Heart left ventricle (tissue), 16 donors: ENCODE data around the gene DRC7. TPM values are rescaled to one million over a fixed set of nuclear protein-coding genes. Genes with fewer than 3 reads are reported as not detected.
A peak's percentile ranks its signal among the peaks of the same experiment; 100 is the strongest.
"Not testable (repeated sequence)": the region's sequence is repeated elsewhere in the genome, so short reads cannot be mapped to it uniquely, and the experiment has no call there.

Experiments used
- ATAC-seq, 4 donors: fragments of 200-7000 bp; cut with Tn5 transposase; one replicate each; pipeline ENCODE4 v1.9.1; 2020 to 2022; ENCODE audit warnings: moderate library complexity in 4 of 4, mild to moderate bottlenecking in 3 of 4, moderate number of reproducible peaks in 1 of 4
- DNase-seq, 5 donors: peaks; one replicate each; pipeline ENCODE4 v3.0.0-alpha.2; 2020
- H3K27ac ChIP-seq, 12 donors: fragments of 200-600 bp; sonication (generic) in 4 of 12; one replicate each; pipeline versions ENCODE4 v1.5.0 to v1.8.0; 2016 to 2022; ENCODE audit warnings: mild to moderate bottlenecking in 2 of 12
- H3K27me3 ChIP-seq, 9 donors: fragments of 200-600 bp; sonication (generic) in 2 of 9; one replicate each; pipeline versions ENCODE4 v1.5.1 to v1.8.0; 2016 to 2022; ENCODE audit warnings: mild to moderate bottlenecking in 3 of 9
- H3K36me3 ChIP-seq, 9 donors: fragments of 200-600 bp; sonication (generic) in 2 of 9; one replicate each; pipeline versions ENCODE4 v1.5.0 to v1.8.0; 2018 to 2022; ENCODE audit warnings: mild to moderate bottlenecking in 2 of 9
- H3K4me1 ChIP-seq, 12 donors: fragments of 200-600 bp; sonication (generic) in 4 of 12; one replicate each; pipeline versions ENCODE4 v1.5.0 to v1.8.0; 2016 to 2022; ENCODE audit warnings: mild to moderate bottlenecking in 3 of 12
- H3K4me3 ChIP-seq, 12 donors: fragments of 200-600 bp; sonication (generic) in 4 of 12; one replicate each; pipeline versions ENCODE4 v1.5.0 to v1.8.0; 2017 to 2022; ENCODE audit warnings: mild to moderate bottlenecking in 9 of 12, moderate library complexity in 4 of 12
- H3K9me3 ChIP-seq, 12 donors: fragments of 200-600 bp; sonication (generic) in 4 of 12; one replicate each; pipeline versions ENCODE4 v1.5.0 to v1.8.0; 2016 to 2022; ENCODE audit warnings: mild to moderate bottlenecking in 1 of 12
- CTCF ChIP-seq, 12 donors: fragments of 200-600 bp; sonication (generic) in 4 of 12; IDR thresholded peaks; one replicate each; pipeline versions ENCODE4 v1.5.0 to v1.8.0; 2018 to 2022; ENCODE audit warnings: antibody characterized with exemption in 12 of 12, mild to moderate bottlenecking in 5 of 12
- POLR2A ChIP-seq, 2 donors: fragments of 450-650 bp; IDR thresholded peaks; one replicate each; pipeline ENCODE4 v1.6.1; 2017; ENCODE audit warnings: antibody characterized with exemption in 2 of 2, mild to moderate bottlenecking in 2 of 2, moderate library complexity in 2 of 2
- WGBS, 4 donors: extraction: QIAGEN DNeasy Blood & Tissue Kit in 2 of 4; methylation state at CpG; one replicate each; pipeline versions ENCODE4 v1.1.5 to v1.1.7; 2013 to 2018; 5-methylcytosine and 5-hydroxymethylcytosine counted together
- intact Hi-C, 10 donors: fragments of 100-400 bp; cut with DNase I; formaldehyde crosslinking; loops; one replicate each; pipeline versions ENCODE4 v1.11.1 to v1.14.2; 2022
- polyA plus RNA-seq, 2 donors: library from polyadenylated mRNA; stranded (reverse); fragments of 200-250 nt; gene quantifications; one replicate each; pipeline ENCODE4 v1.2.3, GENCODE V29; 2013
- total RNA-seq, 9 donors: library from RNA; depleted of rRNA in 2 of 9; stranded (reverse); fragments of >200 nt in 2 of 9; fragmentation: NEBNext Ultra II Directional in 3 of 9; extraction: Animal tissue kit (Norgen Biotek cat#: 25700) in 3 of 9; gene quantifications; one replicate each; pipeline versions ENCODE4 v1.1.0 to v1.2.4, GENCODE V29; 2016 to 2023
- donor health status: ischemic (EF 13 %, LVEDD 7.1; RV severe dilation, severe dysfunction).
- donor health status: healthy with polysubstance abuse.
- donor health status: DM: no; HTN: yes; CAD: no.
- donor health status: DM: no; HTN: no; CAD: no.
- donor health status: ischemic (EF 25% LVEDD 6.9; RV normal size, moderate dysfunction).
- donor health status: ischemic (EF 25% LVEDD 5.7; RV mildly dilated, moderate dysfunction).
- donor health status: healthy.
- donor health status: DM: yes; HTN: yes; CAD: no.
- donor health status: ischemic (EF 35%, LVEDD 5.7; RV mildly dilated, moderate dysfunction).
- donor health status: nonischemic (EF 11% LVEDD 7.7; RV severe dilation, severe dysfunction).
- donor health status: DM: yes; HTN: yes; CAD: no.
- donor health status: PGD.
- donor health status: ischemic (EF 29% LVEDD 5.4; RV normal size, mild dysfunction).
- donor health status: nonischemic (EF 23%, LVEDD 6.1; RV moderate dilation, normal function).

DRC7 gene
- total and polyA plus RNA-seq, 11 donors: 0.29 TPM; not detected in 10

GRCh38 chr16:57728336-57729181 lies 34.0 kb downstream of the DRC7 start:
- intact Hi-C loops: no loop called here
- no peaks in the 10 kb centered on the region for H3K27me3 ChIP-seq
- DNase-seq (no peak), ATAC-seq (no peak)
- 96 to 99% (median 97%) methylated on average over 11 to 14 of the region's 14 CpGs for WGBS, 4 donors
- H3K27ac ChIP-seq: no peak overlapping the region
- H3K9me3 ChIP-seq: peaks cover 0 to 10% (median 0%) of the 10 kb centered on the region in 12 donors
- no peak overlapping the region for H3K4me3 ChIP-seq
- no peaks in the 10 kb centered on the region for H3K4me1 ChIP-seq
- TF ChIP-seq POLR2A (IDR thresholded peaks at IDR 0.05): no peak
- TF ChIP-seq CTCF (IDR thresholded peaks at IDR 0.05): no peak
- no peaks in the 10 kb centered on the region for H3K36me3 ChIP-seq

- ATAC-seq (no peak), DNase-seq (no peak)
- 88 to 96% (median 91%) methylated on average over 1 of the region's 1 CpG for WGBS, 4 donors
- Histone ChIP-seq H3K4me3 (no peak overlapping the region), H3K4me1 (peaks cover 0 to 3% (median 0%) of the 10 kb centered on the region in 12 donors), H3K36me3 (no peaks in the 10 kb centered on the region), H3K9me3 (peaks cover 0 to 10% (median 0%) of the 10 kb centered on the region in 12 donors), H3K27me3 (no peaks in the 10 kb centered on the region), H3K27ac (no peak overlapping the region)
- intact Hi-C loops: no loop called here
- no peak for TF ChIP-seq POLR2A (IDR thresholded peaks at IDR 0.05)
- no peak for TF ChIP-seq CTCF (IDR thresholded peaks at IDR 0.05)
Observed at GRCh38 chr16:57729182-57729484, 34.5 kb downstream of the DRC7 start.

GRCh38 chr16:57729852-57730251 lies 35.2 kb downstream of the DRC7 start:
- not testable (repeated sequence) for DNase-seq, H3K4me3 ChIP-seq, H3K27me3 ChIP-seq, H3K36me3 ChIP-seq, ATAC-seq, H3K9me3 ChIP-seq, H3K4me1 ChIP-seq, H3K27ac ChIP-seq
- 92 to 95% (median 95%) methylated on average over 6 of the region's 6 CpGs for WGBS, 4 donors
- intact Hi-C loops: loop anchor here in 1 of 10 donors (10.0 kb wide), 1 partner anchor 275 kb away; the partner anchor contains the start of genes USB1 and ZNF319

GRCh38 chr16:57730771-57731730 lies 36.4 kb downstream of the DRC7 start:
- intact Hi-C loops: loop anchor here in 1 of 10 donors (10.0 kb wide), 1 partner anchor 274 kb away; the partner anchor contains the start of genes USB1 and ZNF319
- Histone ChIP-seq H3K27ac (no peak overlapping the region), H3K27me3 (no peaks in the 10 kb centered on the region), H3K4me3 (no peak overlapping the region), H3K4me1 (peaks cover 0 to 11% (median 6%) of the 10 kb centered on the region in 12 donors), H3K9me3 (peaks cover 0 to 10% (median 0%) of the 10 kb centered on the region in 12 donors), H3K36me3 (no peaks in the 10 kb centered on the region)
- 52 to 66% (median 65%) methylated on average over 9 to 13 of the region's 13 CpGs for WGBS, 4 donors
- no peak for TF ChIP-seq POLR2A (IDR thresholded peaks at IDR 0.05)
- TF ChIP-seq CTCF (IDR thresholded peaks at IDR 0.05): no peak
- DNase-seq (peak in 1 of 5 donors; percentile 14), ATAC-seq (no peak)
